Measurements from ENCODE around the gene HSD17B12. TPM values are rescaled to one million over a fixed set of nuclear protein-coding genes. Genes with fewer than 3 reads are reported as not detected.

The HSD17B12 gene
- total RNA-seq, 1 experiment from 2014 or later = 106 TPM

DNA sequence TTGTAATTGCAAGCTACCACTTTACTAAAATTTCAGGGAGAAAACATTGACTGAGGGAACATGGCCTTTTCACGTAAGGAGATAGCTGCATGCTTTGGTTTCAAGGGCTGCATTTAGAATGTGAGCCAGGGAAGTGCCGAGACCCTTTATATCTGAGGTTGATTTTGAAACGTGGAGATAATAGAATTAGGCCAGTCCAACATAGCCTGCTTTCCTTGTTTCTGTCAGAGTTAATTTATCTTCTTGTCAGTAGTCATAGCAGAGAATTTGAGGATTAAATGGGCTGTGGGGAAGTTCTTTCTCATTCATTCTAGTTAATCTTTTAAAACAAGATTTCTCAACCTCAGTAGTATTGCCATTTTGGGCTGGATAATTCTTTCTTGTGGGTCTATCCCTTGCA, 212.3 kb downstream of the HSD17B12 start:
- ATAC-seq (no peak), DNase-seq (ENCODE audit: low read depth, low spot score) (no peak)
- H3K9me3 ChIP-seq (ENCODE audit: control insufficient read depth, insufficient read depth, low read depth, low read length) = no peaks in the 10 kb centered on the region
- CTCF ChIA-PET = no interaction called here
- peaks cover 9% of the 10 kb centered on the region; the same call in 1 of the 2 replicates for H3K36me3 ChIP-seq (ENCODE audit: control insufficient read depth, insufficient read depth, low read length)
- intact Hi-C loops (cut with micrococcal nuclease; ENCODE audit: unreplicated experiment) (loop anchor here (5.0 kb wide), 1 partner anchor 49 kb away; the partner anchor contains the start of gene C11orf96), in situ Hi-C loops (cut with HindIII; ENCODE audit: low pct_unique_long_range_greater_than_20kb, low sequenced_read_pairs) (no loop called here)
- no TSS peak for BruUV-seq (replicated peaks)
- no peak overlapping the region for H3K4me3 ChIP-seq (ENCODE audit: low read depth in 2 of 2, low read length in 2 of 2)
- H3K27ac ChIP-seq (ENCODE audit: low read length) = no peak overlapping the region
- no peaks in the 10 kb centered on the region for H3K4me1 ChIP-seq (ENCODE audit: control insufficient read depth, insufficient read depth, low read length)
- no peak for TF ChIP-seq REST (IDR thresholded peaks at IDR 0.05; ENCODE audit: insufficient read depth in 1 of 2, low read depth in 2 of 2, low read length in 1 of 2)
- no peak for TF ChIP-seq POLR2AphosphoS5 (IDR thresholded peaks at IDR 0.05; ENCODE audit: low read depth, low read length)
- H3K27me3 ChIP-seq (ENCODE audit: control insufficient read depth, insufficient read depth, low read length) = no peaks in the 10 kb centered on the region
- POLR2A ChIA-PET = no interaction called here

DNA sequence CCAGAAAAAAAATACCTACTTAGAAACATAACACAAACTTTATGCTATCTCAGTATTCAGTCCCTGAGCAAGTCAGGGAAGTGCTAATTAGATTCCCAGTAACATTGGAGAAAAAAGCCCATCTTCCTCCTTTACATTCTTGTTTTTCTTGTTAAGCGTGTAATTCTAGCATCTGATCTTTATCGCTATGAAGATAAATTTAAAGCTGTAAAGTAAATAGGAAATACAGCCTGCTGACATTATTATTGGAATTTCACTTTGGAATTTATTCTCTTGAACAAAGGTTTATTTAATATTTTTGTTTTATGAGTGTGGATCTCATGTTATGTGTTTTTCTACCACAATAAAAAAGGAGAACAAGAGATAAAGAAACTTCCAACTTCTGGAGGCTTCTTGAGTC, 214.0 kb downstream of the HSD17B12 start:
- H3K27me3 ChIP-seq (ENCODE audit: control insufficient read depth, insufficient read depth, low read length) = no peaks in the 10 kb centered on the region
- TF ChIP-seq REST (IDR thresholded peaks at IDR 0.05; ENCODE audit: insufficient read depth in 1 of 2, low read depth in 2 of 2, low read length in 1 of 2) (no peak), CTCF (IDR thresholded peaks at IDR 0.05) (no peak), SIN3A (IDR thresholded peaks at IDR 0.05; ENCODE audit: borderline replicate concordance, insufficient read depth, low read depth, low read length) (no peak), POLR2AphosphoS5 (IDR thresholded peaks at IDR 0.05; ENCODE audit: low read depth, low read length) (no peak), TCF7L2 (IDR thresholded peaks at IDR 0.05; ENCODE audit: low read depth, low read length) (no peak)
- H3K4me3 ChIP-seq (ENCODE audit: low read depth in 2 of 2, low read length in 2 of 2) = no peak overlapping the region
- no peak for DNase-seq (ENCODE audit: low read depth, low spot score)
- intact Hi-C loops (cut with micrococcal nuclease; ENCODE audit: unreplicated experiment) (loop anchor here (5.0 kb wide), 1 partner anchor 48 kb away; the partner anchor contains the start of gene C11orf96), in situ Hi-C loops (cut with HindIII; ENCODE audit: low pct_unique_long_range_greater_than_20kb, low sequenced_read_pairs) (no loop called here)
- H3K36me3 ChIP-seq (ENCODE audit: control insufficient read depth, insufficient read depth, low read length) = peaks cover 10% of the 10 kb centered on the region; the same call in 1 of the 2 replicates
- ATAC-seq = no peak
- BruUV-seq (replicated peaks) = no TSS peak
- H3K9me3 ChIP-seq (ENCODE audit: control insufficient read depth, insufficient read depth, low read depth, low read length) = no peaks in the 10 kb centered on the region
- no peak overlapping the region for H3K27ac ChIP-seq (ENCODE audit: low read length)
- CTCF ChIA-PET = no interaction called here
- POLR2A ChIA-PET = no interaction called here
- no peaks in the 10 kb centered on the region for H3K4me1 ChIP-seq (ENCODE audit: control insufficient read depth, insufficient read depth, low read length)

Measured in Panc1 (cell line).